OCI-M2 (cell line): ENCODE data around the gene SAMD4A.

Experiments used
- DNase-seq: peaks from one replicate; lab custom pipeline; 2025; ENCODE audit not compliant: unreplicated experiment; lab: John Stamatoyannopoulos, UW

Gene SAMD4A

GRCh38 chr14:54629635-54630360 lies 62.9 kb downstream of the SAMD4A start:
- DNase-seq: no peak

- DNase-seq: no peak
Measured at GRCh38 chr14:54631016-54631415, 64.1 kb downstream of the SAMD4A start.

- DNase-seq: no peak
Measured at GRCh38 chr14:54632452-54632851, 65.5 kb downstream of the SAMD4A start.

- no peak for DNase-seq
Measured at GRCh38 chr14:54633076-54633475, 66.1 kb downstream of the SAMD4A start.

- DNase-seq: no peak
Measured at GRCh38 chr14:54637270-54638134, 70.6 kb downstream of the SAMD4A start.

- no peak for DNase-seq
Measured at GRCh38 chr14:54638135-54638446, 71.2 kb downstream of the SAMD4A start.

- DNase-seq: no peak
Measured at GRCh38 chr14:54639611-54640010, 72.7 kb downstream of the SAMD4A start.

GRCh38 chr14:54640506-54640905 lies 73.6 kb downstream of the SAMD4A start:
- no peak for DNase-seq

GRCh38 chr14:54642121-54642520 lies 75.2 kb downstream of the SAMD4A start:
- DNase-seq: no peak

GRCh38 chr14:54642801-54643695 lies 76.1 kb downstream of the SAMD4A start:
- DNase-seq: no peak

GRCh38 chr14:54643696-54644176 lies 76.8 kb downstream of the SAMD4A start:
- no peak for DNase-seq

- DNase-seq: no peak
Measured at GRCh38 chr14:54645639-54646038, 78.7 kb downstream of the SAMD4A start.

- no peak for DNase-seq
Measured at GRCh38 chr14:54646626-54647025, 79.7 kb downstream of the SAMD4A start.

GRCh38 chr14:54647378-54647777 lies 80.5 kb downstream of the SAMD4A start:
- DNase-seq: no peak

GRCh38 chr14:54649056-54649455 lies 82.1 kb downstream of the SAMD4A start:
- DNase-seq: no peak

- no peak for DNase-seq
Measured at GRCh38 chr14:54650331-54650958, 83.5 kb downstream of the SAMD4A start.

GRCh38 chr14:54650959-54651351 lies 84.0 kb downstream of the SAMD4A start:
- no peak for DNase-seq

- no peak for DNase-seq
Measured at GRCh38 chr14:54651649-54652048, 84.7 kb downstream of the SAMD4A start.

GRCh38 chr14:54652188-54652587 lies 85.3 kb downstream of the SAMD4A start:
- no peak for DNase-seq

- no peak for DNase-seq
Measured at GRCh38 chr14:54652605-54653052, 85.7 kb downstream of the SAMD4A start.
